CD4-positive, alpha-beta memory T cell (primary cell): ENCODE data around the gene ARL14EP. TPM values are rescaled to one million over a fixed set of nuclear protein-coding genes. Genes with fewer than 3 reads are reported as not detected.
A peak's percentile ranks its signal among the peaks of the same experiment; 100 is the strongest.

ENCODE experiments used
- CTCF ChIA-PET: fragments of 350-600 bp; sonication (Branson Sonifier 250); formaldehyde crosslinking; loops from one replicate; lab custom pipeline; 2021; ENCODE audit warnings: inconsistent platforms; ENCODE audit not compliant: partially characterized antibody; lab: Charles Lee
- POLR2A ChIA-PET: fragments of 350-600 bp; sonication (Branson Sonifier 250); formaldehyde crosslinking; loops from one replicate; lab custom pipeline; 2021; ENCODE audit not compliant: partially characterized antibody; lab: Charles Lee
- DNase-seq, 5 donors: peaks; one replicate each; pipeline versions ENCODE4 v3.0.0 to v3.0.0-alpha.2; 2020 to 2022; ENCODE audit warnings: mixed read lengths in 1 of 5
- H3K27ac ChIP-seq: one replicate; pipeline ENCODE4 v1.7.0; 2013; ENCODE audit warnings: low read depth, low read length
- H3K27me3 ChIP-seq: 2 replicates; pipeline ENCODE4 v1.7.0; 2013; ENCODE audit warnings: mild to moderate bottlenecking, low read length, moderate library complexity; ENCODE audit not compliant: insufficient read depth
- H3K36me3 ChIP-seq: 2 replicates; pipeline ENCODE4 v1.7.0; 2013; ENCODE audit warnings: mild to moderate bottlenecking, low read length, moderate library complexity; ENCODE audit not compliant: insufficient read depth
- H3K4me1 ChIP-seq: 2 replicates; pipeline ENCODE4 v1.7.0; 2013; ENCODE audit warnings: mild to moderate bottlenecking, low read length, moderate library complexity; ENCODE audit not compliant: insufficient read depth
- H3K4me3 ChIP-seq, 2 donors: one replicate each; pipeline ENCODE4 v1.7.0; 2013; ENCODE audit warnings: low read length in 2 of 2, mild to moderate bottlenecking in 1 of 2
- H3K9me3 ChIP-seq, 2 donors: one replicate each; pipeline ENCODE4 v1.7.0; 2013; ENCODE audit warnings: low read length in 2 of 2, control low read depth in 1 of 2; ENCODE audit not compliant: control insufficient read depth in 1 of 2
- H3K27ac Mint-ChIP-seq, 7 donors: one replicate each; pipeline ENCODE4 v1.8.0; 2020 to 2021; ENCODE audit warnings: mixed read lengths in 7 of 7, mild to moderate bottlenecking in 6 of 7, inconsistent platforms in 3 of 7, moderate library complexity in 3 of 7
- H3K27me3 Mint-ChIP-seq, 2 donors: one replicate each; pipeline ENCODE4 v1.8.0; 2020 to 2021; ENCODE audit warnings: mixed read lengths in 2 of 2
- H3K36me3 Mint-ChIP-seq, 2 donors: one replicate each; pipeline ENCODE4 v1.8.0; 2020 to 2021; ENCODE audit warnings: mixed read lengths in 2 of 2, inconsistent platforms in 1 of 2, mild to moderate bottlenecking in 1 of 2
- H3K4me1 Mint-ChIP-seq, 4 donors: one replicate each; pipeline ENCODE4 v1.8.0; 2020 to 2021; ENCODE audit warnings: mixed read lengths in 4 of 4, mild to moderate bottlenecking in 1 of 4
- H3K4me3 Mint-ChIP-seq, 8 donors: one replicate each; pipeline ENCODE4 v1.8.0; 2020 to 2021; ENCODE audit warnings: mixed read lengths in 8 of 8, mild to moderate bottlenecking in 7 of 8, moderate library complexity in 6 of 8, inconsistent platforms in 3 of 8
- H3K9me3 Mint-ChIP-seq, 8 donors: one replicate each; pipeline ENCODE4 v1.8.0; 2020 to 2021; ENCODE audit warnings: mixed read lengths in 8 of 8, mild to moderate bottlenecking in 5 of 8, inconsistent platforms in 3 of 8, moderate library complexity in 1 of 8
- intact Hi-C: fragments of 100-400 bp; cut with micrococcal nuclease; formaldehyde crosslinking; loops from one replicate; pipeline ENCODE4 v1.15.1; 2023
- polyA plus RNA-seq, 2 donors: library from polyadenylated mRNA; unstranded; fragments of 300-500 nt; fragmentation: Illumina TruSeq; gene quantifications; one replicate each; pipeline ENCODE4 v1.2.3, GENCODE V29; 2021
- total RNA-seq, 2 experiments: library from RNA; stranded (reverse); gene quantifications; one replicate each; pipeline ENCODE4 v1.2.3, GENCODE V29; 2021

The ARL14EP gene
- total and polyA plus RNA-seq, 4 experiments from 2014 or later = 44.3 to 86.7 (median 66.8) TPM

GRCh38 chr11:30344085-30344484 lies 21.2 kb downstream of the ARL14EP start:
- no peak overlapping the region for H3K27ac Mint-ChIP-seq
- H3K4me1 Mint-ChIP-seq = peaks cover 1 to 9% (median 4%) of the 10 kb centered on the region in 4 donors
- Histone ChIP-seq H3K9me3 (no peaks in the 10 kb centered on the region), H3K27ac (no peak overlapping the region), H3K4me1 (no peaks in the 10 kb centered on the region), H3K36me3 (no peaks in the 10 kb centered on the region), H3K27me3 (no peaks in the 10 kb centered on the region), H3K4me3 (no peak overlapping the region)
- POLR2A ChIA-PET = interaction anchor here (0.8 kb wide), 1 partner anchor 21 kb away, joined by 3 read pairs; the partner anchor contains the start of gene ARL14EP
- DNase-seq = no peak
- no peaks in the 10 kb centered on the region for H3K9me3 Mint-ChIP-seq
- CTCF ChIA-PET = interaction anchor here (1.2 kb wide), 1 partner anchor 10 kb away, joined by 7 read pairs; no protein-coding TSS in a partner anchor
- H3K36me3 Mint-ChIP-seq = peaks cover 3 to 5% of the 10 kb centered on the region in 2 donors
- H3K4me3 Mint-ChIP-seq = no peak overlapping the region
- no peaks in the 10 kb centered on the region for H3K27me3 Mint-ChIP-seq
- intact Hi-C loops = no loop called here

GRCh38 chr11:30345644-30346043 lies 22.7 kb downstream of the ARL14EP start:
- Histone ChIP-seq H3K9me3 (no peaks in the 10 kb centered on the region), H3K27me3 (no peaks in the 10 kb centered on the region), H3K4me3 (no peak overlapping the region), H3K4me1 (no peaks in the 10 kb centered on the region), H3K27ac (no peak overlapping the region), H3K36me3 (no peaks in the 10 kb centered on the region)
- intact Hi-C loops = no loop called here
- Mint-ChIP-seq H3K27ac (peak overlapping the region in 2 of 7 donors; percentile 51 to 83), H3K9me3 (no peaks in the 10 kb centered on the region), H3K4me1 (peaks cover 6 to 13% (median 7%) of the 10 kb centered on the region in 4 donors), H3K4me3 (no peak overlapping the region), H3K27me3 (peaks cover 0 to 3% of the 10 kb centered on the region in 2 donors), H3K36me3 (peaks cover 2 to 3% of the 10 kb centered on the region in 2 donors)
- POLR2A ChIA-PET = no interaction called here
- DNase-seq = no peak
- CTCF ChIA-PET = interaction anchor here (1.1 to 1.7 kb wide), 5 partner anchors 9 to 762 kb away, joined by 3 to 8 read pairs (median 6); no protein-coding TSS in a partner anchor

- Mint-ChIP-seq H3K27ac (no peak overlapping the region), H3K4me3 (no peak overlapping the region), H3K27me3 (peaks cover 3 to 6% of the 10 kb centered on the region in 2 donors), H3K36me3 (peaks cover 2 to 3% of the 10 kb centered on the region in 2 donors), H3K4me1 (peaks cover 6 to 13% (median 7%) of the 10 kb centered on the region in 4 donors), H3K9me3 (no peaks in the 10 kb centered on the region)
- ChIA-PET CTCF (interaction anchor here (0.7 to 1.7 kb wide), 4 partner anchors 9 to 761 kb away, joined by 3 to 8 read pairs (median 4); no protein-coding TSS in a partner anchor), POLR2A (no interaction called here)
- DNase-seq = peak in 4 of 5 donors; percentile 42 to 55 (median 48)
- Histone ChIP-seq H3K27me3 (no peaks in the 10 kb centered on the region), H3K27ac (no peak overlapping the region), H3K9me3 (no peaks in the 10 kb centered on the region), H3K4me1 (no peaks in the 10 kb centered on the region), H3K36me3 (no peaks in the 10 kb centered on the region), H3K4me3 (no peak overlapping the region)
- intact Hi-C loops = no loop called here
Observed at GRCh38 chr11:30346068-30346688, 23.3 kb downstream of the ARL14EP start.

- H3K4me3 ChIP-seq = no peak overlapping the region
- CTCF ChIA-PET = no interaction called here
- peaks cover 5 to 13% (median 7%) of the 10 kb centered on the region in 4 donors for H3K4me1 Mint-ChIP-seq
- H3K9me3 ChIP-seq = no peaks in the 10 kb centered on the region
- H3K9me3 Mint-ChIP-seq = no peaks in the 10 kb centered on the region
- no peaks in the 10 kb centered on the region for H3K4me1 ChIP-seq
- H3K4me3 Mint-ChIP-seq = no peak overlapping the region
- no peaks in the 10 kb centered on the region for H3K36me3 ChIP-seq
- intact Hi-C loops = no loop called here
- no peak for DNase-seq
- H3K27me3 Mint-ChIP-seq = peaks cover 7 to 14% of the 10 kb centered on the region in 2 donors
- H3K27ac Mint-ChIP-seq = no peak overlapping the region
- H3K27me3 ChIP-seq = no peaks in the 10 kb centered on the region
- H3K27ac ChIP-seq = no peak overlapping the region
- no peaks in the 10 kb centered on the region for H3K36me3 Mint-ChIP-seq
- POLR2A ChIA-PET = no interaction called here
Observed at GRCh38 chr11:30348035-30348434, 25.1 kb downstream of the ARL14EP start.

- Histone ChIP-seq H3K4me1 (no peaks in the 10 kb centered on the region), H3K27me3 (no peaks in the 10 kb centered on the region), H3K27ac (no peak overlapping the region), H3K4me3 (no peak overlapping the region), H3K9me3 (no peaks in the 10 kb centered on the region), H3K36me3 (no peaks in the 10 kb centered on the region)
- Mint-ChIP-seq H3K27ac (no peak overlapping the region), H3K36me3 (no peaks in the 10 kb centered on the region), H3K4me3 (no peak overlapping the region), H3K4me1 (peaks cover 5 to 13% (median 6%) of the 10 kb centered on the region in 4 donors), H3K27me3 (peaks cover 7 to 14% of the 10 kb centered on the region in 2 donors), H3K9me3 (no peaks in the 10 kb centered on the region)
- DNase-seq = no peak
- POLR2A ChIA-PET = no interaction called here
- intact Hi-C loops = no loop called here
- CTCF ChIA-PET = no interaction called here
Observed at GRCh38 chr11:30349885-30350284, 27.0 kb downstream of the ARL14EP start.

- Mint-ChIP-seq H3K27me3 (peaks cover 7 to 14% of the 10 kb centered on the region in 2 donors), H3K36me3 (no peaks in the 10 kb centered on the region), H3K4me3 (no peak overlapping the region), H3K4me1 (peaks cover 5 to 13% (median 6%) of the 10 kb centered on the region in 4 donors), H3K27ac (no peak overlapping the region), H3K9me3 (no peaks in the 10 kb centered on the region)
- DNase-seq = no peak
- H3K9me3 ChIP-seq = no peaks in the 10 kb centered on the region
- H3K4me1 ChIP-seq = no peaks in the 10 kb centered on the region
- ChIA-PET POLR2A (no interaction called here), CTCF (interaction anchor here (1.0 kb wide), 1 partner anchor 17 kb away, joined by 3 read pairs; no protein-coding TSS in a partner anchor)
- H3K4me3 ChIP-seq = no peak overlapping the region
- intact Hi-C loops = no loop called here
- H3K27ac ChIP-seq = no peak overlapping the region
- H3K36me3 ChIP-seq = no peaks in the 10 kb centered on the region
- H3K27me3 ChIP-seq = no peaks in the 10 kb centered on the region
Observed at GRCh38 chr11:30350384-30350783, 27.5 kb downstream of the ARL14EP start.

- Mint-ChIP-seq H3K4me1 (peaks cover 5 to 7% (median 6%) of the 10 kb centered on the region in 4 donors), H3K36me3 (no peaks in the 10 kb centered on the region), H3K9me3 (no peaks in the 10 kb centered on the region), H3K27ac (no peak overlapping the region), H3K4me3 (no peak overlapping the region), H3K27me3 (peaks cover 9 to 14% of the 10 kb centered on the region in 2 donors)
- intact Hi-C loops = no loop called here
- DNase-seq = no peak
- Histone ChIP-seq H3K9me3 (no peaks in the 10 kb centered on the region), H3K4me3 (no peak overlapping the region), H3K27me3 (no peaks in the 10 kb centered on the region), H3K4me1 (no peaks in the 10 kb centered on the region), H3K36me3 (no peaks in the 10 kb centered on the region), H3K27ac (no peak overlapping the region)
- POLR2A ChIA-PET = no interaction called here
- CTCF ChIA-PET = interaction anchor here (0.9 to 1.0 kb wide), 2 partner anchors 13 to 17 kb away, joined by 3 read pairs; no protein-coding TSS in a partner anchor
Observed at GRCh38 chr11:30351061-30351460, 28.2 kb downstream of the ARL14EP start.
